Lung (tissue), 12 donors: ENCODE results near the gene NFKBIE. TPM values are rescaled to one million over a fixed set of nuclear protein-coding genes. Genes with fewer than 3 reads are reported as not detected.

Source experiments
- ATAC-seq: fragments of 200-7000 bp; cut with Tn5 transposase; one replicate; pipeline ENCODE4 v1.9.1; 2020; ENCODE audit warnings: moderate number of reproducible peaks; ENCODE audit not compliant: insufficient read depth, low FRiP score
- DNase-seq, 3 donors: peaks; one replicate each; pipeline ENCODE4 v3.0.0-alpha.2; 2013 to 2017
- H3K27ac ChIP-seq, 2 donors: one replicate each; pipeline ENCODE4 v1.5.1; 2013; ENCODE audit warnings: mild to moderate bottlenecking in 2 of 2, moderate library complexity in 2 of 2, control low read depth in 1 of 2, inconsistent platforms in 1 of 2, low read depth in 1 of 2, low read length in 1 of 2
- H3K27me3 ChIP-seq, 3 donors: one replicate each; pipeline ENCODE4 v1.5.1; 2013; ENCODE audit warnings: low read length in 2 of 3; ENCODE audit not compliant: control insufficient read depth in 3 of 3, insufficient read depth in 3 of 3
- H3K36me3 ChIP-seq, 4 donors: one replicate each; pipeline ENCODE4 v1.5.1; 2013; ENCODE audit warnings: low read length in 4 of 4, mild to moderate bottlenecking in 1 of 4, moderate library complexity in 1 of 4; ENCODE audit not compliant: control insufficient read depth in 4 of 4, insufficient read depth in 4 of 4
- H3K4me1 ChIP-seq, 5 donors: one replicate each; pipeline ENCODE4 v1.5.1; 2013; ENCODE audit warnings: low read length in 5 of 5, mild to moderate bottlenecking in 2 of 5, moderate library complexity in 1 of 5; ENCODE audit not compliant: control insufficient read depth in 5 of 5, insufficient read depth in 5 of 5
- H3K4me3 ChIP-seq: one replicate; pipeline ENCODE4 v1.5.1; 2013; ENCODE audit warnings: mild to moderate bottlenecking, control low read depth, moderate library complexity
- H3K9ac ChIP-seq, 2 donors: one replicate each; pipeline ENCODE4 v1.5.1; 2013; ENCODE audit warnings: low read length in 2 of 2, control low read depth in 1 of 2; ENCODE audit not compliant: insufficient read depth in 1 of 2
- H3K9me3 ChIP-seq, 4 donors: one replicate each; pipeline ENCODE4 v1.5.1; 2013; ENCODE audit warnings: low read length in 3 of 4, mild to moderate bottlenecking in 1 of 4, moderate library complexity in 1 of 4; ENCODE audit not compliant: control insufficient read depth in 4 of 4, insufficient read depth in 3 of 4
- WGBS, 2 donors: extraction: QIAGEN DNeasy Blood & Tissue Kit; methylation state at CpG; one replicate each; pipeline ENCODE4 v1.1.7; 2013; 5-methylcytosine and 5-hydroxymethylcytosine counted together
- polyA plus RNA-seq, 2 donors: library from polyadenylated mRNA; stranded (reverse); fragments of 200-250 nt; gene quantifications; one replicate each; pipeline ENCODE4 v1.2.1, GENCODE V29; 2013
- total RNA-seq, 2 donors: library from RNA; depleted of rRNA in 1 of 2; stranded (reverse); fragments of >200 nt in 1 of 2; gene quantifications; one replicate each; pipeline ENCODE4 v1.2.1, GENCODE V29; 2014 to 2021
- TF ChIP-seq, protein P1 (sequence below): IDR thresholded peaks from 2 replicates; pipeline ENCODE4 v1.5.1; 2012; ENCODE audit warnings: mild to moderate bottlenecking; ENCODE audit errors: control extremely low read depth, extremely low read depth
- donor health status: control.
- donor health status: control.
- donor health status: Bipolar disorder and iron deficiency.
- donor health status: healthy.
- donor health status: DM: yes; HTN: yes; CAD: no.

Gene NFKBIE
- total and polyA plus RNA-seq, 4 donors = 13.1 to 40.6 (median 20.4) TPM

DNA sequence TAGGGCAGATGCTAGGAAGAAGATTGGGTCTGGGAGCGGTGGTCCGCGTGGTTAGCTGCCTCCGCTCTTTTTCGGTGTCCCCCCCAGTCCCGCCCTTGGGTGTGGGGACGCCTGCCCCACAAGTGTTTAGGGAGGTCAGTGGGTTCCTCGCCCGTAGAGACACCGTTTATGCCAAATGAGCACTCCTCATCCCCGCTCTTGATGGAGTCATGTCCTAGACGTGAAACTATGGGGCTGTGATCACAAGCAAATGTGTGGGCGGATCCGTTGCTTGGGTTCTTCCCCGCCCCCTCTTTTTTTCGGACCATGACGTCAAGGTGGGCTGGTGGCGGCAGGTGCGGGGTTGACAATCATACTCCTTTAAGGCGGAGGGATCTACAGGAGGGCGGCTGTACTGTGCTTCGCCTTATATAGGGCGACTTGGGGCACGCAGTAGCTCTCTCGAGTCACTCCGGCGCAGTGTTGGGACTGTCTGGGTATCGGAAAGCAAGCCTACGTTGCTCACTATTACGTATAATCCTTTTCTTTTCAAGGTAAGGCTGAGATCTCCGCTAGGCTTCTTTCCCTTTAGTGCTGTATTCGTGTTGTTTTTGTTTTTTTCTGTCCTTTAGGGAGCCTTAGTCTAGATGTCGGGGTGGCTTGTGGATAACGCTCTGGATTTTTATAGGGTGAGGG, 18.6 kb downstream of the NFKBIE start, which contains the start of gene HSP90AB1:
HSP90AB1 (plus strand) TSS at position 439 of the 675 bp plus-strand sequence. CDS start 1,529 bp downstream, outside the sequence.
- peak within 1 kb of the TSS; percentile 80 for H3K4me3 ChIP-seq
- peak within 1 kb of the TSS; percentile 94 to 96 for H3K27ac ChIP-seq
- no peaks in the 10 kb centered on the region for H3K27me3 ChIP-seq
- DNase-seq (peak; percentile 94 to 97 (median 96)), ATAC-seq (peak; percentile 86)
- peak within 1 kb of the TSS; percentile 90 to 99 for H3K9ac ChIP-seq
- 0% methylated on average over 34 of the region's 34 CpGs for WGBS, 2 donors
- H3K9me3 ChIP-seq = no peaks in the 10 kb centered on the region
- H3K4me1 ChIP-seq = peaks cover 7 to 22% (median 11%) of the 10 kb centered on the region in 5 donors
- TF ChIP-seq, protein P1, sequence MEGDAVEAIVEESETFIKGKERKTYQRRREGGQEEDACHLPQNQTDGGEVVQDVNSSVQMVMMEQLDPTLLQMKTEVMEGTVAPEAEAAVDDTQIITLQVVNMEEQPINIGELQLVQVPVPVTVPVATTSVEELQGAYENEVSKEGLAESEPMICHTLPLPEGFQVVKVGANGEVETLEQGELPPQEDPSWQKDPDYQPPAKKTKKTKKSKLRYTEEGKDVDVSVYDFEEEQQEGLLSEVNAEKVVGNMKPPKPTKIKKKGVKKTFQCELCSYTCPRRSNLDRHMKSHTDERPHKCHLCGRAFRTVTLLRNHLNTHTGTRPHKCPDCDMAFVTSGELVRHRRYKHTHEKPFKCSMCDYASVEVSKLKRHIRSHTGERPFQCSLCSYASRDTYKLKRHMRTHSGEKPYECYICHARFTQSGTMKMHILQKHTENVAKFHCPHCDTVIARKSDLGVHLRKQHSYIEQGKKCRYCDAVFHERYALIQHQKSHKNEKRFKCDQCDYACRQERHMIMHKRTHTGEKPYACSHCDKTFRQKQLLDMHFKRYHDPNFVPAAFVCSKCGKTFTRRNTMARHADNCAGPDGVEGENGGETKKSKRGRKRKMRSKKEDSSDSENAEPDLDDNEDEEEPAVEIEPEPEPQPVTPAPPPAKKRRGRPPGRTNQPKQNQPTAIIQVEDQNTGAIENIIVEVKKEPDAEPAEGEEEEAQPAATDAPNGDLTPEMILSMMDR = no peak
- H3K36me3 ChIP-seq = peaks cover 16 to 34% (median 33%) of the 10 kb centered on the region in 4 donors

DNA sequence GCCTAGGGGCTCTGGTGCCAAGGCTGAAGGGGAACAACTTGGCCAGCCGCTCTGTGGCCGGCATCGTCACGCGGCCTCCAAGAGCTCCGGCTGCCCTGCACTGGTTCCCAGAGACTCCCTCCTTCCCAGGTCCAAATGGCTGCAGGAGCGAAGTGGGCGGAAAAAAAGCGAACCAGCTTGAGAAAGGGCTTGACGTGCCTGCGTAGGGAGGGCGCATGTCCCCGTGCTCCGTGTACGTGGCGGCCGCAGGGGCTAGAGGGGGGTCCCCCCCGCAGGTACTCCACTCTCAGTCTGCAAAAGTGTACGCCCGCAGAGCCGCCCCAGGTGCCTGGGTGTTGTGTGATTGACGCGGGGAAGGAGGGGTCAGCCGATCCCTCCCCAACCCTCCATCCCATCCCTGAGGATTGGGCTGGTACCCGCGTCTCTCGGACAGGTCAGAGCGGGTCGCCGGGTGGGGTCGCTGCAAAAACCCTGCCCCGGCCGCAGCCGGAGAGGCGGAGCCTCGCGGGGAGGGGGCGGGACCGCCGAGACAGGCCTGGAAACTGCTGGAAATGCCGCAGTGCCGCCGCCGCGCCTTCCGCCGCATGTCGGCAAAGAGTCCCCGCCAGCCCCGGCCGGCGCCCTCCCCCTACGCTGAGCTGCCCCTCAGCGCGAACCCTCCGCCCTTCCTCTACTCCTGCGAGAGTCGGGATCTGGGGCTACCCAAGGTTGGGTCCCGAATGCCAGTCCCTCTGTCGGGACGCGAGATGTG, 19.3 kb downstream of the NFKBIE start:
- Histone ChIP-seq H3K9me3 (no peaks in the 10 kb centered on the region), H3K4me3 (peak overlapping the region; percentile 80), H3K27me3 (no peaks in the 10 kb centered on the region), H3K4me1 (peaks cover 7 to 22% (median 11%) of the 10 kb centered on the region in 5 donors), H3K27ac (peak overlapping the region; percentile 94 to 96), H3K9ac (peak overlapping the region; percentile 88 to 99), H3K36me3 (peaks cover 13 to 27% (median 27%) of the 10 kb centered on the region in 4 donors)
- TF ChIP-seq, protein P1 = peak; percentile 8
- ATAC-seq (peak; percentile 82), DNase-seq (peak; percentile 85 to 94 (median 90))
- WGBS, 2 donors = 0 to 1% methylated on average over 59 to 62 of the region's 62 CpGs

DNA sequence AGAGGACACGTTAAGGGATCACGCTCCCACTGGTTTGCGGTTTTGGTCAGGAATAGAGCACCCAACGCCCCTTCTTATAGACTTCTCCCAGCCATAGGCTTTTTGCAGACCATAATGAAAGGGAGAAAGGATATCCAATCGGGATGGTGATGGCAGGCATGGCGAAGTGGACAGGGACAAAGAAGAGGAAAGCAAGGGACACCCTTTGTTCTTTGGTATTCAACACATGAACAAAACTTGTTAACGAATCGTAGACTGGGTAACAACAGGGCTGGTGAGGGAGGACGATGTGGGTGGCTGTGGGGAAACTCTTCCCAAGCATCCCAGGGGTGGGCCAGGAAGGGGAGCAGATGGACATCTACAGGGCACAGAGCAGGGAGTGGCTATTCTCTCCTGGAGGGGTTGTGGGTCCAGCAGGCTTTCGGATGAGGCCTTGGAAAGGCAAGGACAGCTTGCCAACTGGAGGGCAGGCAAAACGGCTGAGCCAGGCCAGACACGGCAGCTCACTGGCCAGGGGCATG, 19.9 kb downstream of the NFKBIE start:
- Histone ChIP-seq H3K36me3 (peaks cover 10 to 21% (median 20%) of the 10 kb centered on the region in 4 donors), H3K9me3 (no peaks in the 10 kb centered on the region), H3K27me3 (no peaks in the 10 kb centered on the region), H3K4me3 (no peak overlapping the region), H3K4me1 (peaks cover 7 to 22% (median 11%) of the 10 kb centered on the region in 5 donors), H3K9ac (no peak overlapping the region), H3K27ac (peak overlapping the region; percentile 94 to 96)
- TF ChIP-seq, protein P1 = no peak
- WGBS, 2 donors = 76 to 87% methylated on average over 12 of the region's 12 CpGs
- ATAC-seq (no peak), DNase-seq (no peak)
